Endothelial cell of hepatic sinusoid (primary cell): ENCODE results near the gene FRRS1.

Experiments
- in situ Hi-C: cut with HindIII; loops from 2 replicates; pipeline ENCODE4 v1.10.0; 2017; ENCODE audit warnings: low sequenced_read_pairs

Gene FRRS1

GRCh38 chr1:99681583-99681982 is 84.9 kb downstream of the FRRS1 start:
- in situ Hi-C loops: loop anchor here (10.0 kb wide), 2 partner anchors 127 to 207 kb away; no protein-coding TSS in a partner anchor

DNA sequence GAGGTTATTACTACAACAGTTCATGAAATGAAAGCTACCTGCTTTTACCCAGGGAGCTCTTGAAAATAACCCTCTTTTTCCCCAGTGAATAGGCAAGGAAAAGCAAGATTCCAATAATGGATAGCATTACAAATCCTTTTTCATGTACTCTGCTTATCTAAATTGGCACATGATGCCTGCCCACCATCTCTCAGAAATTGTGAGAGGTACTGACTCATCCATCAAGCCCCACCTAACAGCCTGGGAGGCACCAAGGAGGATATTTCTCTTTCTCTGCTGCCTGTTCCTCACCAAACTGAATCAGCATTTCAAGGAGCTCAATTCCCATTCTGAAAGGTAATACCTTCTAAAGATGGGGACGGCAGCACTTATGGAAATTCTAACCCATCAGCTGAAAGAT is 86.2 kb downstream of the FRRS1 start:
- in situ Hi-C loops: loop anchor here (10.0 kb wide), 2 partner anchors 125 to 205 kb away; no protein-coding TSS in a partner anchor

GRCh38 chr1:99677416-99677815 is 89.0 kb downstream of the FRRS1 start:
- in situ Hi-C loops: no loop called here

DNA sequence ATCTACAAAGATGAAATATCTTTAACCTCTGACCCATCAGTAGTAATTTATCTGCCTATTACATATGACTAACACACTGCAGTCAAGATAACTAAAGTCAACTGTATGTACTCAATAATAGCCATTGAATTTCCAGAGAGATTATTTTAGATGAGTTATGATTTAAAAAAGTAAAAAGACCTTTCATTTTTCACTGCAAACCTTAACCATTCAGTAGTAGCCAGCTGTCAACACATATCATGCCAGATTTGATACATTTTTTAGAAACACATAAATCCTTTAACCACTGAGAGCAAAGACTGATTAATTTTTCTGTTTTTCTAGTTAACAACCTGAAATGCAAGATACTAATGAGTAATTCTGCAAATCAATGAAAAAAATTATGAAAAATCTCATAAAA is 89.6 kb downstream of the FRRS1 start:
- in situ Hi-C loops: no loop called here

GRCh38 chr1:99675994-99676393 is 90.4 kb downstream of the FRRS1 start:
- in situ Hi-C loops: no loop called here

- in situ Hi-C loops: no loop called here
Measured at GRCh38 chr1:99675292-99675691, 91.1 kb downstream of the FRRS1 start.

- in situ Hi-C loops: no loop called here
Measured at GRCh38 chr1:99674115-99675064, 92.0 kb downstream of the FRRS1 start.

DNA sequence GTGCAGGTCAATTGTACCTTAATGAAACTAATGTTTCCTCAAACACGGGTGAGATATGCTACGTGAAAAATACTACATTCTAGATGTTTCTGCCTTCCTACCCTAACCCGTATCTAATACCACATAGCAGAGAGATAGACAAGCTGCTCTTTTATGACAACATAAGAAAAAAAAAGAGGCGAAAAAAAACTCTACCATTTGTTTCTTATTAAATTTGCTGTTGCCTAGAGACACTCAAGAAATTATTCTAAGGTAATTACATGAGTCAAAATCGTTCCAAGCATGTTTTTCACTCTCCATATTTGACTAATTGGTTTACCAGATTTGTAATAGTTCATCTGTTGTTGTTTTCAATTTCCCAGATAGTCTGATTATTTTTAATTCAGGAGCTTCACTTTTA is 93.1 kb downstream of the FRRS1 start:
- in situ Hi-C loops: no loop called here

GRCh38 chr1:99672530-99673213 is 93.8 kb downstream of the FRRS1 start:
- in situ Hi-C loops: no loop called here

GRCh38 chr1:99672038-99672437 is 94.4 kb downstream of the FRRS1 start:
- in situ Hi-C loops: no loop called here

DNA sequence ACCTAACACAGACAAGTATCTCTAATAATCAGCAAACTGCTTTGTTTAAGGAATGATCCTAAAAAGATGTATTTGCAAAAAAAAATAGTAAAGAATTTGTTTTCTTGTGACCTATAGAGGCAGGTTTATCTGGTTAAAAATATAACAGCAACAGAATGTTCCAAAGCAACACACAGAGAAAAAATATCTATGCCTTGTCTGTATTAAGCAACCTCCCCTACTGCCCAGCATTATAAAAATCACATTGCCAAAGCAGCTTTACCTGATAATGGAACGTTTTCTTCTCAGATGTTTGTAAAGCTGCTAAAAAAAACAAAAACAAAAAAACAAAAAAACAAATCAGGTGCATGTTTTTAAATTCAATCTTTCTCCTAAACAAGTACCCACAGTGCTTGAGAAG is 95.9 kb downstream of the FRRS1 start:
- in situ Hi-C loops: no loop called here

- in situ Hi-C loops: no loop called here
Measured at GRCh38 chr1:99669821-99670220, 96.6 kb downstream of the FRRS1 start.

DNA sequence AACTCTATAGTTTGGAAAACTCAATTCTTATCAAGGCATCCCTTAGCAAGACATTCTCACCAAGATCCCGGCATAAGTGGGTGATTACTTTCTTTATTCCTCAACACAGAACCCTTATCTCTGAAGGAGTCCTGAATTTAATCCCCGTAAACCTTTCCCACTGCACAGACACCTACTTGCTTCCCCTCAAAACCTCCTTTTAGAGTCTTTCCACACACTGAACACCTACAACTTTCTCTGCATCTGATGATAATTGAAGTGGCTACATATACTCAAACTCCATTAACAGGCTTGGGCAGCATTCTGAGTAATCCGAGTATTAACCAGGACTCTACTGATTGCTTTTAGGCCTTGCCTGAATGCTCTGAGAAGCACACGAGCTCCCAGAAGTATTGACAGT is 97.1 kb downstream of the FRRS1 start:
- in situ Hi-C loops: no loop called here

DNA sequence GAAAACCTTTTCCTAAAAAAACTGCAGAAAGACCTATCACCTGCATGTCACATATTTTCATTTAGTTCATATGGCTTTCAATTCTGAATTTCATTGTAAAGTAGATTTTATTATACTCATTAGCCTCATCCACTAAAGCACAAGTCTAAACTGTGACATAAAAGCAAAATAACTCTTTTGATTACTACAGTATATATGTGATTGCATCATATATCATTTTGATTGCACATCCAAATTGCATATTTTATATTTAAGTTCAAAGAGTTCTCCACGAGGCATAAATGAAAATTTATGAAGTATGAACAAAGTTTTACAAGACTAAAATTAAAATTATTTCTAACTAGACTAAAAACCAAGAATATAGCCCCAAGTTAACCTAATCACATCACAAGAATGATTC is 101.2 kb downstream of the FRRS1 start:
- in situ Hi-C loops: no loop called here

DNA sequence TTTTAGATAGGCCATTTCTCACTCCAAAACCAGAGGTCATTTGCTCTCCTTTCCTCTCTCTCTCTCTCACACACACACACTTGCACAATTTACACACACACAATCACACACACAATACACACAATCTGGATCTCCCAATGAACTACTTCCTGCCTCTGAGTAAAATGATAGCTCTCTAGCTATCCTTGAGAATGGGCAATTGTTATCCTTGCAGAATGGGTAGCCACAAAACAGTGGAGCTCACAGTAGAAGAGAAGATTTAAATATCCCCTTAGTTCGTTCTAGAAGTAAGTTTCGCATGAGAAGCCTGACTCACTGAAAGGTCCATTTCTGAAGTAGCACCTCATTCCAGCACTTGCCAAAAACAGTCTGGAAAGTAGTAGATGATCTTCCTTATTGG is 102.9 kb downstream of the FRRS1 start:
- in situ Hi-C loops: no loop called here

DNA sequence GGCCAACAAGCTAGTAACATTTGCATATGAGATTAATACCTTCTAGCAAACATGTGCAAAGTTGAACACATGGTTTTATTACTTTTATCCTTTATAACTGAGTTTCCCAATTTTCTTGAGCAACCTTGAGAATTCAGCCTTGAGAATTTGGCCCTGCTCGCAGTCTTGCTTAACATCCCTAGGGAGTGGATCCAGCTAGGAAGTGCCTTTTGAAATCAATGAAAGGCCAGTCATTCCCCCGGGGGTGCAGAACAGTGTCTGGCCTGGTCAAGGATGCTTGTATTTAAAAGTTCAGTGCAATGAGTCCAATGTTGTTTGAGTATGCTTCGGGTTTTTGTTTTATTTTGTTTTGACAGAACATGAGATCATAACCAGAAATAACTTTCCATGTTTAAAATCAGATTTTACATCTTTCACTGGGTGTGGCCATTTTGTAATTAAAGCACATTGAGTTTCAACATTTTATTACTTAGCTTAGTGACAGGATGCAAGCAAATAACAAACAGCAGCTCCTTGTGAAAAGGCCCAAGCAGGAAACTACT is 103.8 kb downstream of the FRRS1 start:
- in situ Hi-C loops: no loop called here

DNA sequence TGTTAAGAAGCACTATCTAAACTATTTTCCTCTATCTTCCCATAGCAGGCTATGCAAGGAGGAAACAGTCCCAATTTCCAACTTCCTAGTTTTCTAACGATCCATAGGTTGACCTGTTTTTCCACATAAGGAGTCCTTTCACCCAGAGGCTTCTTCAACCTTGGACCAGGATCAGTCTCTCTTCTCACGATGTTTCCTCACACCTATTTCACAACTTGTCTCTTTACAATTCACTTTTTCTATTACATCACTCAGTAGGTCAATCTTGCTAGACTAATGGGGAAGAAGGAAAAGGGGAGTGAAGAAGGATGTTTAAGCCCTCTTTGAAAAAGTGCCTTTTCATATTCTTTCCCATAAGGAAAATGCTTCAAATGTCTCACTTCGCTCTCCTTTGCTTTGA is 104.7 kb downstream of the FRRS1 start:
- in situ Hi-C loops: no loop called here

- in situ Hi-C loops: no loop called here
Measured at GRCh38 chr1:99660496-99660895, 105.9 kb downstream of the FRRS1 start.

DNA sequence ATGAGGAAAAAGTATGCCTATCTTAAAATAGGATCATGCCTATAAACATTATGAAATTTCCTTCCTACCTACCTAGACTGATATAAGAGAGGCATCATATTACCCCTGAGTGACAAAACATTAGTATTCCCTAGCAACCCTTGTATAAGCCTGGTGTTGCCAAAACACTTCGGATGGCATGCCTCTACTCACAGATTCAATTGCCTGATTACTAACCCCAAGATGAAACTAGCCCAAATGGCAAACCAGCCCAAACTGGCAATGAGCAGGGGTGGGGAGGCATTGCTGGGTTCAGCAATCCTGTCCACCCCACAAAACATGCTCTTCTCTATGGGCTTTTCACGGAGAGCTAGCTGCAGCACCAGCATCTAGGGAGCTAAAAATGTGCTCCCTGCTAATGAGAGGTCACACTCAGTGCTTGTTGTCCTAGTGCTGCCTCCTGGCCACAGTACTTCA is 106.7 kb downstream of the FRRS1 start:
- in situ Hi-C loops: no loop called here
